Measurements from ENCODE around the gene PLEK.
A peak's percentile ranks its signal among the peaks of the same experiment; 100 is the strongest.
"Not testable (repeated sequence)": the region's sequence is repeated elsewhere in the genome, so short reads cannot be mapped to it uniquely, and the experiment has no call there.

The PLEK gene

GRCh38 chr2:68365087-68365486 is at the start of gene PLEK:
Gene PLEK (plus strand): TSS chr2:68365282. CDS start chr2:68365352, 70 bp downstream.
- DNase-seq, result no peak

- no peak for DNase-seq
Measured at GRCh38 chr2:68316111-68316510, 49.0 kb upstream of the PLEK start.

- no peak for DNase-seq
Measured at GRCh38 chr2:68317971-68318913, 46.8 kb upstream of the PLEK start.

- DNase-seq, result no peak
Measured at GRCh38 chr2:68318914-68319397, 46.1 kb upstream of the PLEK start.

GRCh38 chr2:68319398-68320117 is 45.5 kb upstream of the PLEK start, which contains the start of gene CNRIP1:
Gene CNRIP1 (minus strand): TSS chr2:68319949. CDS start chr2:68319400, 549 bp downstream.
- peak; percentile 10 for DNase-seq

GRCh38 chr2:68320118-68320641 is 44.9 kb upstream of the PLEK start:
- DNase-seq, result peak; percentile 9

- no peak for DNase-seq
Measured at GRCh38 chr2:68325056-68325455, 40.0 kb upstream of the PLEK start.

- DNase-seq, result no peak
Measured at GRCh38 chr2:68328901-68329300, 36.2 kb upstream of the PLEK start.

GRCh38 chr2:68330691-68331090 is 34.4 kb upstream of the PLEK start:
- no peak for DNase-seq

- no peak for DNase-seq
Measured at GRCh38 chr2:68333009-68333408, 32.1 kb upstream of the PLEK start.

GRCh38 chr2:68333931-68334330 is 31.2 kb upstream of the PLEK start:
- no peak for DNase-seq

GRCh38 chr2:68336192-68336591 is 28.9 kb upstream of the PLEK start:
- DNase-seq, result no peak

GRCh38 chr2:68340226-68341061 is 24.6 kb upstream of the PLEK start:
- no peak for DNase-seq

GRCh38 chr2:68341062-68341329 is 24.1 kb upstream of the PLEK start:
- no peak for DNase-seq

- DNase-seq, result no peak
Measured at GRCh38 chr2:68341583-68341982, 23.5 kb upstream of the PLEK start.

GRCh38 chr2:68342470-68342869 is 22.6 kb upstream of the PLEK start:
- DNase-seq, result no peak

GRCh38 chr2:68344031-68344430 is 21.1 kb upstream of the PLEK start:
- no peak for DNase-seq

- no peak for DNase-seq
Measured at GRCh38 chr2:68345129-68345875, 19.8 kb upstream of the PLEK start.

GRCh38 chr2:68349091-68349490 is 16.0 kb upstream of the PLEK start:
- not testable (repeated sequence) for DNase-seq

GRCh38 chr2:68351997-68352396 is 13.1 kb upstream of the PLEK start:
- no peak for DNase-seq

- DNase-seq, result no peak
Measured at GRCh38 chr2:68352651-68353391, 12.3 kb upstream of the PLEK start.

Measured in NCI-H2029 (cell line).